ENCODE results near the gene ZCCHC14. TPM values are rescaled to one million over a fixed set of nuclear protein-coding genes. Genes with fewer than 3 reads are reported as not detected.
"Not testable (repeated sequence)": the region's sequence is repeated elsewhere in the genome, so short reads cannot be mapped to it uniquely, and the experiment has no call there.

ZCCHC14 gene
- total RNA-seq, 4 donors from 2014 or later, result 27.7 to 56.1 (median 36.7) TPM

DNA sequence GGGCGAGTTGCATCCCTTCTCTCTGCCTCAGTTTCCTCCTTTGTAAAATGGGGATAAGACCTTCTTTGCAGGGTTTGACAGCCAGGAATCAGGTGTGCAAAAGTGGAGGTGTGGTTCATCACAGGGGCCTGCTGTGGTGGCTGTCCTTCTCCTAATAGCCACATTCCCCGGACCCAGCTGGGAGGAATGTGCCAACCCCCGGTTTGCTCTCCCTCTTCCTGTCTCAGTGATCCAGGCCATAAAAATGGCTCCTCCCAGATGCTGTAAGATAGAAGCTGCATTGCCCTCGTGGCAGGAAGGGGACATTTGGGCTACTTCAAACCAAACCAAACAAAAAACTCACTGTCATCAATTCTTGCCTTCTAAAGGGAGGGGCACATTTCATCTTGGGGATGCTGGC, 26.3 kb upstream of the ZCCHC14 start:
- H3K27ac ChIP-seq, result peak overlapping the region; percentile 31 to 68 (median 58)
- H3K36me3 ChIP-seq; H3K4me1 ChIP-seq; intact Hi-C loops (cut with DNase I; ENCODE audit: low total_unique reads); H3K27me3 ChIP-seq; H3K4me3 ChIP-seq; in situ Hi-C loops (cut with MboI; ENCODE audit: low pct_ligation_motif_present in 1 of 4, low pct_unique_long_range_greater_than_20kb in 1 of 4, low sequenced_read_pairs in 3 of 4); DNase-seq; H3K9me3 ChIP-seq: not testable (repeated sequence)
- WGBS, 2 donors (ENCODE audit: low coverage in 1 of 2), result 26% methylated on average over 4 of the region's 4 CpGs; no CpG with 5 or more reads in 1 of the 2 donors

DNA sequence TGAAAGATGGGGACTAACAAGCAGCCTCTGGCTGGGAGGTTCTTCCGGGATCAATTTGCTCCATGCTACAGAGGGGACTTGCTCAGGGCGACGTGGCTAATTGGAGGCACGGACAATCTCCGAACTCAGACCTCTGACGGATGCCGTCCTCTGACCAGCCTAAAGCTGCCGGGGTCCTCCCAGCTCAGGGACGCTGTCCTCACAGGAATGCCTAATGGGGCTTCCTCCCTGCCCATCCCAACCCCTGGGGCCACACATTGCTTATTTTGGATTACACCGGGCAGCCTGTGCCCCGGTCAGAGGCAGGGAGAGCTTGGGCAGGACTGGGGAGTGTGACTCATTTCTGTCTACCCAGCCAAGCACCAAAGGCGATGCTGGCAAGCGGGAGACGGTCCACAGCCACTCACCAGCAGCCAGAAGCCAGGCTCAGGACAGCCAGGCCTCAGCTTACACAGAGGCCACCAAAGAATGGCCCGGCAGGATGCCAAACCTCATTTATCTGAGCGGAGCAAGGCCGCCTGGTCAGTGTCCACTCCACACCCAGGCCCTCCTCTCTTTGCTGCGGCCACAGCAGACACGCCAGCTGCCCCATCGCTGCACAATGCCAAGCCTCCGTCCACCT, 25.7 kb upstream of the ZCCHC14 start:
- H3K36me3 ChIP-seq; DNase-seq; intact Hi-C loops (cut with DNase I; ENCODE audit: low total_unique reads); in situ Hi-C loops (cut with MboI; ENCODE audit: low pct_ligation_motif_present in 1 of 4, low pct_unique_long_range_greater_than_20kb in 1 of 4, low sequenced_read_pairs in 3 of 4); H3K4me3 ChIP-seq; H3K9me3 ChIP-seq; H3K27me3 ChIP-seq; H3K4me1 ChIP-seq: not testable (repeated sequence)
- H3K27ac ChIP-seq, result peak overlapping the region; percentile 31 to 68 (median 58)
- WGBS, 2 donors (ENCODE audit: low coverage in 1 of 2), result 77 to 100% methylated on average over 3 to 21 of the region's 21 CpGs

DNA sequence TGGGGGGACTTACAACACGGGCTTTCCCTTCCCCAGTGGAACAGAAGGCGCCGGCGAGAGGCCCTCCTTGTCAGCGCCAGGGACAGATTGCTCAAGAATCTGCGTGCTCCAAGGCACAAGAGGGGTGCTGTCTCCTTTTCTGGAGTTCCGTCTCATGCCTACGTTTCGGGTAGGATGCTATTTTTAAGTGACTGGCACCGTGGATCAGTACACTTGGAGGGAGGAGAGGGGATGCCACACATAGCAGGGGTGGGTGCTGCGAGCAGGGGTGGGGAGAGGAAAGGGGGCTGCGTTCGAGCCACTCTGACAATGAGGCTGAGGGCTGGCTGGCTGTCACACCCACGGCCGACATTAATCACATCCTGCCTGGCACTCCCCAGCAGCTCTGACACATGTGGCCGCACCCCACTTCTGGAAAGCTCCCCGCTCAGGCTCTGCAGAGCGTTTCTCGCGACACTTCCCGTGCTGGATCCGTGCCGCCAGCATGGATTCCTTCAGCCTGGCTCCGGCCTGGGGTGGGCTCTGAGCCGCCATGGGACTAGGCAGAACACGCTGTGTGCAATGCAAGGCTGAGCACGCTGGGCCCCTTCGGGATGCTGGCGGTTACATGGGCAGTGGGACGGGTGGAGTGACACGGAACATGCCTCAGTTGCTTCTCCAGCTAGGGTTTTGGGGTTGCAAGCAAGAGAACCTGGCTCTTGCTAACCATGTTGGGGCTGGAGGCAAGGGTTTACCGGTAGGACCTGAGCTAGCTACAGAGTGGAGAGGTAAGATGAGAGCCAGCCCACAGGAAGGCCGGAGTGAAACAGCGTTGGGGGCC, 25.0 kb upstream of the ZCCHC14 start:
- in situ Hi-C loops (cut with MboI; ENCODE audit: low pct_ligation_motif_present in 1 of 4, low pct_unique_long_range_greater_than_20kb in 1 of 4, low sequenced_read_pairs in 3 of 4); H3K9me3 ChIP-seq; intact Hi-C loops (cut with DNase I; ENCODE audit: low total_unique reads); H3K4me1 ChIP-seq; H3K27me3 ChIP-seq; H3K36me3 ChIP-seq; DNase-seq; H3K4me3 ChIP-seq: not testable (repeated sequence)
- peak overlapping the region; percentile 31 to 68 (median 58) for H3K27ac ChIP-seq
- 85 to 90% methylated on average over 4 to 28 of the region's 34 CpGs for WGBS, 2 donors (ENCODE audit: low coverage in 1 of 2)

DNA sequence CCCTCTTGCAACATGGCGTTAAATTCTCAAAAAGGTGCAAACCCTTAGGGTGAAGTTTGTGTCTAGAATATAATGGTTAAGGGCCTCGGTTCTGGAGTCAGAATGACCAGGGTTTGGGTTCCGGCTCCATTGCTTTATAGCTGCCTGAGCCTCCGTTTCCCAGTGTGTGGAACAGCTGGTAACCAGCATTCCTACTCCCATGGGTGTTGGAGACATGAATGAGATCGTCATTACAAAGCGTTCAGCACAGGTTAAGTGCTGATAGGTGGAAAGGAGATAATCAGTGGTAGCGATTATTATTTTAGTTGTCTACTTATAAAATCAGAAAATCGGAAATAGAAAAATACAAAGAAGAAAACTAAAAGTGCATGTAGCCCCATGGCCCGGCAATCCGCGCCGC, 23.5 kb upstream of the ZCCHC14 start:
- TF ChIP-seq POLR2A (IDR thresholded peaks at IDR 0.05), result no peak
- TF ChIP-seq POLR2AphosphoS5 (IDR thresholded peaks at IDR 0.05), result no peak
- no peak for TF ChIP-seq EP300 (IDR thresholded peaks at IDR 0.05; ENCODE audit: low read depth)
- TF ChIP-seq, protein P1, sequence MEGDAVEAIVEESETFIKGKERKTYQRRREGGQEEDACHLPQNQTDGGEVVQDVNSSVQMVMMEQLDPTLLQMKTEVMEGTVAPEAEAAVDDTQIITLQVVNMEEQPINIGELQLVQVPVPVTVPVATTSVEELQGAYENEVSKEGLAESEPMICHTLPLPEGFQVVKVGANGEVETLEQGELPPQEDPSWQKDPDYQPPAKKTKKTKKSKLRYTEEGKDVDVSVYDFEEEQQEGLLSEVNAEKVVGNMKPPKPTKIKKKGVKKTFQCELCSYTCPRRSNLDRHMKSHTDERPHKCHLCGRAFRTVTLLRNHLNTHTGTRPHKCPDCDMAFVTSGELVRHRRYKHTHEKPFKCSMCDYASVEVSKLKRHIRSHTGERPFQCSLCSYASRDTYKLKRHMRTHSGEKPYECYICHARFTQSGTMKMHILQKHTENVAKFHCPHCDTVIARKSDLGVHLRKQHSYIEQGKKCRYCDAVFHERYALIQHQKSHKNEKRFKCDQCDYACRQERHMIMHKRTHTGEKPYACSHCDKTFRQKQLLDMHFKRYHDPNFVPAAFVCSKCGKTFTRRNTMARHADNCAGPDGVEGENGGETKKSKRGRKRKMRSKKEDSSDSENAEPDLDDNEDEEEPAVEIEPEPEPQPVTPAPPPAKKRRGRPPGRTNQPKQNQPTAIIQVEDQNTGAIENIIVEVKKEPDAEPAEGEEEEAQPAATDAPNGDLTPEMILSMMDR (IDR thresholded peaks at IDR 0.05), result no peak
- H3K9me3 ChIP-seq, result no peaks in the 10 kb centered on the region
- H3K4me3 ChIP-seq, result no peak overlapping the region
- intact Hi-C loops (cut with DNase I; ENCODE audit: low total_unique reads), result no loop called here
- H3K36me3 ChIP-seq, result no peaks in the 10 kb centered on the region
- peaks cover 0 to 6% (median 0%) of the 10 kb centered on the region in 4 donors for H3K4me1 ChIP-seq
- no peak for DNase-seq
- in situ Hi-C loops (cut with MboI; ENCODE audit: low pct_ligation_motif_present in 1 of 4, low pct_unique_long_range_greater_than_20kb in 1 of 4, low sequenced_read_pairs in 3 of 4), result no loop called here
- 85 to 94% methylated on average over 8 to 12 of the region's 12 CpGs for WGBS, 2 donors (ENCODE audit: low coverage in 1 of 2)
- peak overlapping the region in 3 of 4 donors; percentile 46 to 51 (median 46) for H3K27ac ChIP-seq
- H3K27me3 ChIP-seq, result no peaks in the 10 kb centered on the region

DNA sequence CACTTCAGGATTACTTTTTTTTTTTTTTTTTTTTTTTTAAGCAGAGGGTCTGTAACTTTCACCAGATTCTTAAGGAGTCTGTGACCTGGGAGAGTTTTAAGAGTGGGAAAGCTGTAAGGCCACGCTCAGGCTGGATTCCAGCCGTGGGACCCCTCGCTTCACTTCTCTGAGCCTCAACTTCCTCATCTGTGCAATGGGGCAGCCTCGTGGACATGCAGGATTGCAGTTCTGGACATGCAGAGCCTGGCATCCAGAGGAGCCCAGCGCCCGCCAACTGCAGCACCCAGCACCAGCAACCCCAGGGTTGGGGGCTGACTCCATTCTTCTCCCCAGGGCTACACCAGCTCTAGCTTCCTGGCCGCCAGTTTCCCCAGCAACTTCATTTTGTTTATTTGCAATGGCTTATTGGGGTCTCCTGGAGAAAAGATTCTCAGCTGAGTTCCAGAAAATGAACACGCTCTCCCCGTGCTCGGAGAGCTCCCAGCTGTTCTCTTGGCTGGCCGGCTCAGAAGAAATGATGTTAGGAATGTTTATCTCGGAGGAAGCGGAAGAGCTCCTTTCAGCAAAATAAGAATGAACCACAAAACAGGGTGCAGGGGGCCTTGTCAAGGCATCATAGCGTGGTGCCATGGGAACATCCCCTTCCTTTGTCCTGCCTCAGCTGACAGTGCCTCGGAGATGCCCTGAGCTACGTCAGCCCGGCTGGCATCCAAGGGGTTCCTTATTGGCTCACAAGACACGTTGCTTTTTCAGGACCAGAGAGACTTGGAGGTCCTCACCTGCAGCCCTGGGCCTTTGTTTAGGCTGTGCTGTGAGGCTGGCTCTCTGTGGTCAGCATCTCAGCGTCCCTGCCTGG, 22.9 kb upstream of the ZCCHC14 start:
- Histone ChIP-seq H3K36me3 (no peaks in the 10 kb centered on the region), H3K4me3 (no peak overlapping the region), H3K27me3 (no peaks in the 10 kb centered on the region), H3K9me3 (no peaks in the 10 kb centered on the region), H3K27ac (peak overlapping the region; percentile 46 to 51 (median 46)), H3K4me1 (peaks cover 0 to 6% (median 0%) of the 10 kb centered on the region in 4 donors)
- no peak for DNase-seq
- TF ChIP-seq POLR2AphosphoS5 (IDR thresholded peaks at IDR 0.05), result no peak
- WGBS, 2 donors (ENCODE audit: low coverage in 1 of 2), result 79 to 85% methylated on average over 2 to 19 of the region's 19 CpGs
- intact Hi-C loops (cut with DNase I; ENCODE audit: low total_unique reads), result no loop called here
- in situ Hi-C loops (cut with MboI; ENCODE audit: low pct_ligation_motif_present in 1 of 4, low pct_unique_long_range_greater_than_20kb in 1 of 4, low sequenced_read_pairs in 3 of 4), result no loop called here

DNA sequence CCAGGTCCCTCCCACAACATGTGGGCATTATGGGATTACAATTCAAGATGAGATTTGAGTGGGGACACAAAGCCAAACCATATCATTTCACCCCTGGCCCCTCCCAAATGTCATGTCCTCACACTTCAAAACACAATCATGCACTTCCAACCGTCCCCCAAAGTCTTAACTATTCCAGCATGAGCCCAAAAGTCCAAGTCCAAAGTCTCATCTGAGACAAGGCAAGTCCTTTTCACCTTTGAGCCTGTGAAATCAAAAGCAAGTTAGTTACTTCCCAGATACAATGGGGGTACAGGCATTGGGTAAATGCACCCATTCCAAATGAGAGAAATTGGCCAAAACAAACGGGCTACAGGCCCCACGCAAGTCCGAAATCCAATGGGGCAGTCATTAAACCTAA, 17.0 kb upstream of the ZCCHC14 start:
- DNase-seq; H3K27ac ChIP-seq; in situ Hi-C loops (cut with MboI; ENCODE audit: low pct_ligation_motif_present in 1 of 4, low pct_unique_long_range_greater_than_20kb in 1 of 4, low sequenced_read_pairs in 3 of 4); H3K9me3 ChIP-seq; H3K36me3 ChIP-seq; intact Hi-C loops (cut with DNase I; ENCODE audit: low total_unique reads); H3K4me3 ChIP-seq; H3K27me3 ChIP-seq: not testable (repeated sequence)
- peaks cover 0 to 13% (median 9%) of the 10 kb centered on the region in 4 donors for H3K4me1 ChIP-seq
- WGBS, 2 donors (ENCODE audit: low coverage in 1 of 2), result 71 to 78% methylated on average over 3 to 4 of the region's 4 CpGs

All from transverse colon (tissue), 4 donors.